Chondrocyte (in vitro differentiated cells): Measurements from ENCODE around the gene USP49. TPM values are rescaled to one million over a fixed set of nuclear protein-coding genes. Genes with fewer than 3 reads are reported as not detected.

Source experiments
- DNase-seq: peaks from one replicate; pipeline ENCODE4 v3.0.0; 2021; ENCODE audit warnings: mixed read lengths, low spot score
- H3K27ac Mint-ChIP-seq: one replicate; pipeline ENCODE4 v1.8.0; 2021; ENCODE audit warnings: mild to moderate bottlenecking, moderate library complexity, mixed read lengths; ENCODE audit not compliant: unreplicated experiment
- H3K27me3 Mint-ChIP-seq: 2 replicates; pipeline ENCODE4 v1.8.0; 2021; ENCODE audit warnings: low read depth, mixed read lengths
- H3K36me3 Mint-ChIP-seq: 2 replicates; pipeline ENCODE4 v1.8.0; 2021; ENCODE audit warnings: low read depth, mixed read lengths
- H3K4me1 Mint-ChIP-seq: 2 replicates; pipeline ENCODE4 v1.8.0; 2021; ENCODE audit warnings: low read depth, mild to moderate bottlenecking, mixed read lengths
- H3K4me3 Mint-ChIP-seq: one replicate; pipeline ENCODE4 v1.8.0; 2021; ENCODE audit warnings: mild to moderate bottlenecking, moderate library complexity, mixed read lengths; ENCODE audit not compliant: unreplicated experiment
- H3K9me3 Mint-ChIP-seq: 2 replicates; pipeline ENCODE4 v1.8.0; 2021; ENCODE audit warnings: low read depth, mixed read lengths
- total RNA-seq: library from RNA; stranded (reverse); gene quantifications from 3 replicates; pipeline ENCODE4 v1.2.1, GENCODE V29; 2021
- TF ChIP-seq, protein P1 (sequence below): fragments of 200-600 bp; sonication (generic); IDR thresholded peaks from 2 replicates; pipeline ENCODE4 v1.5.0; 2021; ENCODE audit warnings: antibody characterized with exemption, mild to moderate bottlenecking, moderate library complexity

USP49 gene
- total RNA-seq, 1 donor from 2014 or later: 3.5 TPM

DNA sequence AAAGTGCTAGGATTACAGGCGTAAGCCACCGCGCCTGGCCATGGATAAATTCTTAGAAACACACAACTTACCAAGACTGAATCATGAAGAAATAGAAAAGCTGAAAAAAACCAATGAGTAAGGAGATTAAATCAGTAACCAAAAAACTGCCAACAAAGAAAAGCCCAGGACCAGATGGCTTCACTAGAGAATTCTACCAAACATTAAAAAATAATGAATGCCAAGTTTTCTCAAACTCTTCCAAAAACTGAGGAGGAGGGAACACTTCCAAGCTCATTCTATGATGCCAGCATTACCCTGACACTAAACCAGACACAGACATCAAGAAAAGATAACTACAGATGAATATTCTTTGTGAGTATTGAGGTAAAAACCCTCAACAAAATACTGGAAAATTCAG lies 44.3 kb downstream of the USP49 start:
- no peak overlapping the region for H3K27ac Mint-ChIP-seq
- H3K36me3 Mint-ChIP-seq: no peaks in the 10 kb centered on the region
- no peaks in the 10 kb centered on the region for H3K27me3 Mint-ChIP-seq

DNA sequence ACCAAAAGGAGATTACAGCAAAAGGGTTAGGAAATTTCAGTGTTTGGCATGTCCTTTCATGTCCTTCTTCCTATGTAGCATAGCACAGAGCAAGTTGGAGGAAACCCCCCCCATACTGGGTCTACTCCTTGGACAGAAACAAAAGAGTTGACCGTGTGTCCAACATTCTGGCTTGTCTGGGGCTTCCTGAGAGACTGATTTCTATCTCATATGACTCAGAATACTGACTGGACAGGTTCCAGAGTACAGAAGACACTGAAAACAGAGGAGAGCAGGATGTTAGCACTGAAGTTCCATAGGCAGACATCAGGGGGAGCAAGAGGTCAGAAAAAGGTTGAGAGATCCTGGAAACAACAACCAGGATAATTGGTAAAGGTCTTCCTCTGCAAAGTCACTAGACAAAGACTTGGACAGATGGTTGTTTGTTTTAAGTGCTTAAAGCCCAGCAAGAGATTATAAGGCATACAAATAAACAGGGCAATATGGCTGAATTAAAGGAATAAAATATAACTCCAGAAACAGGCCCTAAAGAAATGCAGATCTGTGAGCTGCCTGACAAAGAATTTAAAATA lies 48.4 kb downstream of the USP49 start:
- H3K36me3 Mint-ChIP-seq: no peaks in the 10 kb centered on the region
- peaks cover 10% of the 10 kb centered on the region for H3K4me1 Mint-ChIP-seq
- TF ChIP-seq, protein P1, sequence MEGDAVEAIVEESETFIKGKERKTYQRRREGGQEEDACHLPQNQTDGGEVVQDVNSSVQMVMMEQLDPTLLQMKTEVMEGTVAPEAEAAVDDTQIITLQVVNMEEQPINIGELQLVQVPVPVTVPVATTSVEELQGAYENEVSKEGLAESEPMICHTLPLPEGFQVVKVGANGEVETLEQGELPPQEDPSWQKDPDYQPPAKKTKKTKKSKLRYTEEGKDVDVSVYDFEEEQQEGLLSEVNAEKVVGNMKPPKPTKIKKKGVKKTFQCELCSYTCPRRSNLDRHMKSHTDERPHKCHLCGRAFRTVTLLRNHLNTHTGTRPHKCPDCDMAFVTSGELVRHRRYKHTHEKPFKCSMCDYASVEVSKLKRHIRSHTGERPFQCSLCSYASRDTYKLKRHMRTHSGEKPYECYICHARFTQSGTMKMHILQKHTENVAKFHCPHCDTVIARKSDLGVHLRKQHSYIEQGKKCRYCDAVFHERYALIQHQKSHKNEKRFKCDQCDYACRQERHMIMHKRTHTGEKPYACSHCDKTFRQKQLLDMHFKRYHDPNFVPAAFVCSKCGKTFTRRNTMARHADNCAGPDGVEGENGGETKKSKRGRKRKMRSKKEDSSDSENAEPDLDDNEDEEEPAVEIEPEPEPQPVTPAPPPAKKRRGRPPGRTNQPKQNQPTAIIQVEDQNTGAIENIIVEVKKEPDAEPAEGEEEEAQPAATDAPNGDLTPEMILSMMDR: peak; percentile 91
- DNase-seq: no peak
- H3K27ac Mint-ChIP-seq: peak overlapping the region; percentile 34
- H3K27me3 Mint-ChIP-seq: no peaks in the 10 kb centered on the region
- no peaks in the 10 kb centered on the region for H3K9me3 Mint-ChIP-seq
- H3K4me3 Mint-ChIP-seq: no peak overlapping the region

More for the DNA sequence above, 44.3 kb downstream of the USP49 start:
- no peak for DNase-seq
- H3K4me3 Mint-ChIP-seq: no peak overlapping the region
- no peaks in the 10 kb centered on the region for H3K9me3 Mint-ChIP-seq
- peaks cover 10% of the 10 kb centered on the region for H3K4me1 Mint-ChIP-seq
- TF ChIP-seq, protein P1: no peak

DNA sequence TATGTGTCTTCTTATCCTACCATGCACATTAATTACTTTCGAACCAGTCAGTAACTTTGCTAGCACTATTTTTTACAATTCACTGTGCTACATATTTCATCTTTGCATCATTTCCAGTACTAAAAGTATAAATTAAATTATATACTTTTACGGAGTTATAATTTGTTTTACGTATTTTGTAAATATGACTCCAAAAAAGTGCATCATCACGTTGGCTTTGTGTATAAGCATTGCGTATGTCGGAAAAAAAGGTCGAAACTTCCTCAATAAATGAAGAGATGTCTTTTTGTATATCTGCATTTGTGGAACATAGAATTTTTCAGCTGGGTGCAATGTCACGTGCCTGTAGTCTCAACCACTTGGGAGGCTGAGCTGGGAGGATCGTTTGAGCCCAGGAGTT lies 52.0 kb downstream of the USP49 start:
- no peak for DNase-seq
- peaks cover 10% of the 10 kb centered on the region for H3K4me1 Mint-ChIP-seq
- H3K36me3 Mint-ChIP-seq: no peaks in the 10 kb centered on the region
- H3K27me3 Mint-ChIP-seq: no peaks in the 10 kb centered on the region
- H3K27ac Mint-ChIP-seq: no peak overlapping the region
- no peak overlapping the region for H3K4me3 Mint-ChIP-seq
- TF ChIP-seq, protein P1: no peak
- no peaks in the 10 kb centered on the region for H3K9me3 Mint-ChIP-seq

DNA sequence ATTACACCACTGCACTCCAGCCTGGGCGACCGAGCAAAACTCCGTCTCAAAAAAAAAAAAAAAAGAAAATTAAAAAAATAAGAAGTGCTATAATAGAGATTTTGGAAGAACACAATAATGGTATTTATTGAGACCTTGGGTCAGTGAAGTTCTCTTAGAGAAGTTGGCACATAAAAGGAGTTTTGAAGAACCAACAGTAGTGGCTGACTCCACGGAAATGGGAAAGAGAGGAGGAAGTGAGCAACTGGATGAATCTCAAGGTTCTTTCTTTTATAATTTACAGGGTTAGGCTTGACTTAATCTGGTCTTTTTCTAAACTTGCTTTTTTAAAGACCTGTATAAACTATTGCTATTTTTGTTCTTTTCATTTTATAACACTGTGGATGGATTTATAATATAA lies 54.8 kb downstream of the USP49 start:
- no peak for DNase-seq
- H3K36me3 Mint-ChIP-seq: no peaks in the 10 kb centered on the region
- peaks cover 7% of the 10 kb centered on the region for H3K4me1 Mint-ChIP-seq
- H3K27ac Mint-ChIP-seq: no peak overlapping the region
- no peaks in the 10 kb centered on the region for H3K27me3 Mint-ChIP-seq
- H3K9me3 Mint-ChIP-seq: peaks cover 6% of the 10 kb centered on the region
- H3K4me3 Mint-ChIP-seq: no peak overlapping the region
- TF ChIP-seq, protein P1: no peak

- no peaks in the 10 kb centered on the region for H3K27me3 Mint-ChIP-seq
- H3K9me3 Mint-ChIP-seq: peaks cover 6% of the 10 kb centered on the region
- TF ChIP-seq, protein P1: no peak
- peaks cover 2% of the 10 kb centered on the region for H3K36me3 Mint-ChIP-seq
- no peak for DNase-seq
- no peak overlapping the region for H3K4me3 Mint-ChIP-seq
- no peak overlapping the region for H3K27ac Mint-ChIP-seq
- peaks cover 11% of the 10 kb centered on the region for H3K4me1 Mint-ChIP-seq
These were observed 58.5 kb downstream of the USP49 start for GRCh38 chr6:41836660-41837052.
